Amygdala (tissue), 56 donors: ENCODE measurements around the gene FAM135A.

ENCODE experiments used
- DNase-seq, 56 donors: peaks; one replicate each; lab custom pipeline; 2025; lab: John Stamatoyannopoulos, UW

FAM135A gene

DNA sequence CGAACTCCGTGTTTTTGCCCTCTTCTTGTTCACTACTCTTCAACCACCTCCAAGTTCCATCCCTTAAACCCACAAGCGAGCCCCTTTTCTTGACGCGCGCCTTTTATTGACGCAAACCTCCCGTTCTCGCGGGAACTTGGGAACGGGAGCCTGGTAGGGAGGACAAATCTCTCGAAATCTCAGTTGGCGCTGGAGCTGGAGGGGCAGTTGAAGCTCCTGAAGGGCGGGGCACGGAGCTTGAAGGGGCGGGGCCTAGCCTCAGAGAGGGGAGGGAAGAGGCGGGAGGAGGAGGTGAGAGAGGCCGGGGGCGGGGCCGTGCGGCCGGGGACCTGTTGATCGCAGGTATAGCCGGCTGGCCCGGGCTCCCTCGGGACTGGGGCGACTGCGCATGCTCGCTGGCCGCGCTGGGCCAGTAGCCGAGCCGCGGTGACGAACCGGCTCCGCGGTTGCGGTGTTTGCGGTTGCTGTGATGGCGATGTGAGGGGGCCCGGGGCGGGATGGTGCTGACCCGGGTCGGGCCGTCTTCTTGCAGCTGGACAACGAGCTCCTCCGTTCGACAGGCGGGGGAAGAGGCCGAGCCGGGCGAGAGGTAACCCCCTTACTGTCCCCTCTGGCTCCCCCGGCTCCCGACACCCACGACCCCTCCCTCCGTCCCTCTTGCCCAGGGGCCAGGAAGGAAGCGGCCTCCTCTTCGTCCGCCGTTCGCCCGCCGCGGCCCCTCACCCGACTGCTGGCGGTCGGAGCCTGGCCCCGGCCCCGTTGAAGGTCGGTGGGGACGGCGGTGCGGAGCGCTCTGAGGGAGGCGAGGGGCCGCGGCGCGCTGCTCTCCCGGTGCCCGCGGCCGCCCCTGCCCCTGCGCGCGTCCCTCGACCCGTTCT lies at the start of gene FAM135A:
Gene FAM135A, plus strand, starts transcription at position 395 of the 878 bp plus-strand sequence. CDS start 14,835 bp downstream, outside the sequence.
- peak; percentile 58 to 98 (median 92) for DNase-seq

DNA sequence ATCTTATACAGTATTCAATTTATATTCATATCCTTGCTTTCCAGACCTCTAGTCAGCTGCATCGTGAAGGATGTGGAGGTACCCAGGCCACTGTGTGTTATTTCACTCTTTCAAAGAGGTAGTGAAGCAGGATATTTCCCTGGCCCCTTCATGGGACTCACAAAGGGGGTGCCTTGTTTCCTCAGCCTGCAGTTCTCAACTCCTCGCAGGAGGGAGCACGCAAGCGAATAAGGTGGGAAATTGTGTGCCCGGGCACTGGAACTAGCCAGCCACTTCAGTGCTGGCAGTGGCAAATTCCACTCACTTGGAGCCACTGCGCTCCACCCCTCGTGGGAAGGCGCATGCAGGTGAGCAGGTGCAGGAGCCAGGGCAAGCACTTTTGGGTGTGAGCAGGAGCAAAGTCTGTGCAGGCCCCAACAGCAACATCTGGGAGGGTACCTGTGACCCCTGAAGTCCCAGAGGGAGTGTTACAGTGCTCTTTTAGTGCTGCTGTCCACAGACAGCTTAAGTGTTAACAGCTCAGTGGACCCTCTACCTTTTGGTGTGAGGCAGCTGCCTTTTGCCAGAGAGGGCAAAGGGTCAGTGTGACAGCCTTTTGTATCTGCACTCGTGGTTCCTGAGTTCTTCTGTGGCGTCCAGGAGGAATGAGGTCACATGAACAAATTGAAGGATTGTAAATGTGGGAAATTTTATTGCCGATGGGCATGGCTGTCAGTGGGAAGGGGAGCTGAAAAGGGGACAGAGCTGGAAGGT lies 49.4 kb upstream of the FAM135A start:
- DNase-seq: no peak

DNA sequence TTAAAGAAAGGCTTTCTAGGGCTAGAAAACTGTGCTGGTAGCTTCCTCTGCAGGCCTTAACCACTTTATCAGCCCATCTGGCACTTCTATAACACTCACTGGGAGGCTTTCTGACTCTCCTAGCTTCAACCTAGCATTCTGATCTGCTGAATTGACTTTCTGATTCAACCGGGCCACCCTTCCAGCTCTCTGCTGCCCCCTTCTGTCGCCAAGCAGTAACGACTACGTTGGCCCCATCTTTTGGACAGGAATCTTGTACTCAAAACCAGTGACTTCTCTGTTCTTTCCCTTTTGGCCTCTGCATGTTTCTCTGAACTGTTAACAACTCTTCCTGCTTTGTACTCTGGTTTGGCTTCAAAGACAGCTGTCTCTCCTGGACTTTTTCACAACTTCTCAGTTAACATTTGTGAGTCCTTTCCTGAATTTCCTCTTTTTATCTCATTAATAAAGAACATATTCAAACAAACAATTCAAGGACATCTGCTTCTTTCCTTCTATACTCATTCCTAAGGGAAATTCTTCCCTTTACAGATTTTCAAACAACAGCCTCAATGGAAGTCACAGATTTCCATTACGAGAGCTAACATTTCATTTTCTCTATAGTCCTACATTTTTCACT lies 43.9 kb upstream of the FAM135A start:
- peak in 45 of 56 donors; percentile 1 to 73 (median 28) for DNase-seq

DNA sequence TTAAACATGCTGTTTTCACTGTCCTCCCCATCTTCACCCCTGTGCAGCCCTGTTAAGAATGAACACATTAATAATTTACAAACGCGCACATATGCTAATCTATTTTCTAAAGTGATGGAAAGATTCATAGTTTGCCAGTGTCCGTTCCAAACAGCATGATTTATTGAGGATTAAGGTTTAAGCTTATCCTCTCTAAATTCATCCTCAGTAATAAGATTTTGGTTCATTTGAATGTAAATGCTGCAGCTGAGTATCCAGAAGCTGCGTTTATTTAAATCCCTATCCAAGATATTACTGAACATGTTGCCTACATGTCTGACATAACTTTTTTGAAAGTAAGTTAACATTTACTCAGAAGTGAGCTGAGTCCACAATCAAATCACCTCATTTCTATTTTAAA lies 42.8 kb upstream of the FAM135A start:
- no peak for DNase-seq

DNA sequence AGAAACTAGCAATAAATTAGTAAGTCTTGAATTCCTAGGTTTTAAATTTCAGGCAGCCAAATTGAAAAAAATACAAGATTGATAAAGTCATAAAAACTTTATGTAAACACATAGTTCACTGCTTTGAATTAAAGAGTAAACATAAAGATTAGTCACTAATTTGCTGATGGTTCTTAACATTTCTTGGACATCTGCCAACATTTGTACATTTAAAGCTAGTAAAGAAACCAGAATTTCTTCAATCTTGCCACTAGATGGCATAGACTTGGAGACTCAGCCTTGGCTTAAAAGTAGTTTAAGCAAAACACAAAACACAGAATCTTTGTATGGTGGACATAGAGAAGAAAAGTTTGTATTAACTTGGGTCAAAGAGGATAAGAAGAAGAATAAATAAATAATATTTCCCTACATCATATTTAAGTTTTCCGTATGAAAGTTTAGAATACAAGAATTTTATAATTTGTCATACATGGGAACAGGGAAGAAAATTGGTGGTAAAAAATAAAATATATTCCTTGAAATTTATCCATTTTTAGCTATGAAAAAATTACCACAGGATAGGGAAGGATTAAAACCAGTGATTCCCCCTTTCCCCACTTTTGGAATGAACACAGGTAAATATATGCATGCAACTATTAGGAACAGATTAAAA lies 41.7 kb upstream of the FAM135A start:
- DNase-seq: no peak

DNA sequence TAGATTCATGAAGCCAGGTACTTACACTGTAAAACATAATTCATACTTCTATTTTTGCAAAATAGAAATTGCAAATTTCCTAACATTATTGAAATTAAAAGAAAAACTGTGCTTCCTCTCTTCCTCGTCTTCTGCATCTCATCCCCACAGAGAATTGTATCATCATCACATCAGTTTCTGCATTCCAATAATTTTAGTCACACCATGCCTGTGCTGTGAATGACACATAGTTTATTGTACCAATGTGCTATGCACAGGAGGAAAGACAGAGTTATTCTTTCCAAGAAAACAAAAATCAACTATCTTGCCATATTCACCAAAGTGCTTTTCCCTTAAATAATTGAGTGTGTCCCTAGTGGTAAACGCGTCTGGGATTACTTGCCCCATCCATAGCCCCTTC lies 38.1 kb upstream of the FAM135A start:
- no peak for DNase-seq

DNA sequence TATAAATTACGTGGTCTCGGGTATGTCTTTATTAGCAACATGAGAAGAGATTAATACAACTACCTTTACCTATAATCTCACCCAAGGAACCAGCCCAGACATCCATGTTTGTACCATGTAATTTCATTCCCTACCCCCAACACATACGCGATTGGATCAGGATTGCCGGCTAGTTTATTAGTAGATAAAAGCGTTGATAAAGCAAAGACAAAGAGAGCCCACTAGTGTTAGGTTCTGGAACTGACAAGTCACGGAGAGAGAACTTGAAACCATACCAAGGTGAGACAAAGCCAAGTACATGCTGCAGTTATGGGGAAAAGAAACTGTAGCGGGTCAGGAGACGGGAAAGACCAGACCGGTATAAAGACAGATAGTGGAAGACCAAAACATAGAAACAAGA lies 37.4 kb upstream of the FAM135A start:
- DNase-seq: no peak

DNA sequence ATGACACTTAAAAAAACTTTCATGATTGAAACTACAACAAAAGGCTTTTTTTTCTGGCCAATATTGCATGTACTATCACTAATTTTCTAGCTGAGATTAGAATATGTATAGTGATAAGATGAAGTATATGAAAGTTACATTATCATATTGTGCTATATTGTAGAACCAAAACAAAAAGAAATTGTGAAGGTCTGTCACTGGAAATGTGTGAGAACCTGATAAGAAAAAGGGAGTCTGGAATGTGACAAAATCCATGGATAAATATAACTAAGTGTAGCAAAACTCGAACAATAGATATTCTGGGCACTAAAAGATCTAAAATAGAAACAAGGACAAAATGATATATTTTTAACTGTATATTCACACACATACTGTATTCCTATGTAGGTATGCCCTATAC lies 36.7 kb upstream of the FAM135A start:
- DNase-seq: no peak

DNA sequence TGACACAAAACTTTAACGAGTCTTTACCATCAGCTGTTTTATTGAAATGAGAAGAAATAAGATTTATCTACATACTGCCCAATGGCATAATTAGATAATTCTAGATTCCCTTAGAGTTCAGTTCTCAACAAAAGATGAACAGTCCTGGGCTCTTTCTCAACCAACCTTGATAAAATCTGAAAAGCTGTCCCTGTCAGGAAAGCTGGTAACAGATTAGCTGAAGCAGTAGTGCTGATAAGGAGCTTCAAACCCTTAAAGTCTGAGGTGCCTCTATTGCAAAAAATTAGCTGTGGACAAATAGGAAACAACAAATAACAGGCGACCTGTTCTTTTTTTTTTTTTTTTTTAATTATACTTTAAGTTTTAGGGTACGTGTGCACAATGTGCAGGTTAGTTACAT lies 35.9 kb upstream of the FAM135A start:
- DNase-seq: no peak

DNA sequence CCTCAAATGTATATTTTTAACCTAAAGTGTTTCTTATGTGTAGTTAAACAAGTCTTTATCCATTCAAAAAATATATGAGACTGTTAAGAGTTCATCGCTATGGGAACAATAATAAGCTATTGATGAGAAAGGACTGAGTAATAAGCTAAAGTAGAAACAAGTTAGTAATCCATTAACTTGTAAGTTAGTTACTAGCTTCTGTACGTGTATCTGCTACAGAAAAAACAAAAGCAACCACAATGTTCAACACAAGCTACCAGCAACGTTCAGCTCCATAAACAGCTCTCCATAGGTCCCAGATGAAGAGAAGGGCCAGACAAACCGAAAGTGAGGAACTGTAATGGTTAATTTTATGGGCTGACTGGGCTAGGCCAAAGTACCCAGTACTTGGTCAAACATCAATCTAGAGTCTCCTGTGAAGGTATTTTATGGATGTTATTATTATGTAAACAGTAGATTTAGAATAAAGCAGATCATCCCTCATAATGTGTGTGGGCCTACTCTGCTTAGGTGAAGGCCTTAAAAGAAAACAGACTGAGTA lies 33.8 kb upstream of the FAM135A start:
- no peak for DNase-seq

DNA sequence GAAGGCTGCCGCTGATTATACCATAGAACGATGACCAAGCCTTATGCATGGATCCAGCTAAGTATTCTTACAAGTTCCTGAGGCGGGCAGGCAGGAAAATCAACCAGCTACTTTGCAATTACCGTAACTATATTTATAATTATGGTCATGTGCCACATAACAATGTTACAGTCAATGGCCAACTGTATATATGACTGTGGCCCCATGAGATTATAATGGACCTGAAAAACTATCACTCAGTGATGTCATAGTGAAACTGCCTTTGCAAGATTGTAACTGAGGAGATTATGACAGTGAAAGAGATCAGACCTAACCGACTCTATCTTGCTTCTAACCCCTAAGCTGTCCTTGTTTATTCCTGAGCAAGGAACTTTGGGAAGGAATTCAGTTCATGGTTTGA lies 33.1 kb upstream of the FAM135A start:
- no peak for DNase-seq

DNA sequence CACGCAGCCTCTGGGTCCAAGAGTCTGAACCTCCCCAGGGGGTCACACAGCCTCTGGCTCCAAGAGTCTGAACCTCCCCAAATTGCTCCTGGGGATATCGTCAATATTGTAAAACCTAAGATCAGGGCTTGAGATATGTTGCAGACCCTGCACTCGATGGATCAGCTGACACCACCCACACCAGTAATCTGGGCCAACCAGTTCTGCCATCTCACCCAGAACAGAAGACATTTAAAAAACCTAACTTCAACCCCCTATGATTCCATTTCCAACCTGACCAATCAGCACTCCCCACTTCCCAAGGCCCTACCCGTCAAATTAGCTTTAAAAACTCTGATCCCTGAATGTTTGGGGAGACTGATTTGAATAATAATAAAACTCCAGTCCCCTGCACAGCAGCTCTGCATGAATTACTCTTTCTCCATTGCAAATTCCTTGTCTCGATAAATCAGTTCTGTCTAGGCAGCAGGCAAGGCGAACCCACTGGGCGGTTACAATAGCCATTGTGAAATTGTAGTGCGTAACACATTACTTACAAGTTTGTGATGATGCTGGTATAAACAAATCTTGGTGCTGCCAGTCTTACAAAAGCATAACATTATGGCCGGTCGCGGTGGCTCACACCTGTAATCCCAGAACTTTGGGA lies 32.4 kb upstream of the FAM135A start:
- no peak for DNase-seq

DNA sequence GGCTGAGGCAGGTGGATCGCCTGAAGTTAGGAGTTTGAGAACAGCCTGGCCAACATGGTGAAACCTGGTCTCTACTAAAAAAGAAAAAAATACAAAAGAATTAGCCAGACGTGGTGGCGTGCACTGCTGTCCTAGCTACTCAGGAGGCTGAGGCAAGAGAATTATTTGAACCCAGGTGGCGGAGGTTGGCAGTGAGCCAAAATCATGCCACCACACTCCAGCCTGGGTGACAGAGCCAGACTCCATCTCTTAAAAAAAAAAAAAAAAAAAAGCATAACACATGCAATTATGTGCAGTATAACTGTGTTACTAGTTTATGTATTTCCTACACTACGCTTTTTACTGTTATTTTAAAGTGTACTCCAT lies 31.9 kb upstream of the FAM135A start:
- DNase-seq: no peak

DNA sequence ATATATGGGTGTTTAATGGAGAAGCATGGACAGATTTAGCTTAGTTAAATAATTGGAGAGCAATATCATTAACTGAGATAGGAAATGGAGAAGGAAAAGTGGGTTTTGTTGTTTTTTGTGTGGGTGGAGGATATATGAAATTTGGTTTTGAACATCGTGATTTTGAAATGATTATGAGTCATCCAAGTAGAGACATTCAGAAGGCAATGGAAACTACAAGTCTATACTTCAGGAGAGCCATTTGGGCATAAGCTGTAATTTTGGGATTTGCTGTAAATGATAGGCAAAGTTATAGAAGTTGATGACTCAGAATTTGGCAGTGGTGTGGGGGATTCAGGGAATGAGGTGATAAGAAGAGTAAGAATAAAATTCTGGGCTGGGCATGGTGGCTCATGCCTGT lies 27.4 kb upstream of the FAM135A start:
- DNase-seq: no peak

DNA sequence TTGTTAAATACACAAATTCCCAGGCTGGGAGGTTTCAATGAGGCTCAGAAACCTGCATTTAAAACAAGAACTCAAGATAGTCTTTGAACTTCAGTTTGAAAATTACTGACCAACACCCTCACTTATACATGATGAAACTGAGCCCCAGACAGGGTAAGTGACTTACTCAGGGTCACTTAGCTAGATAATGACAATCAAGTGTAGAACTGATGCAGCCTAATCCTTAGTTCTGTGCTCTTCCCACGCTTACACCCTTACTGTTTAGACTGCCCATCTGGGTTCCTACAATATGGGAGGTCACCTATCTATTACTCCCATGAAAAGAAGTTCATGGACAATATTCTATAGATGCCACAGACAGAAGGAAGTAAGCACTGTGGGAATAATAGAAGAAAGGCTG lies 24.5 kb upstream of the FAM135A start:
- no peak for DNase-seq

DNA sequence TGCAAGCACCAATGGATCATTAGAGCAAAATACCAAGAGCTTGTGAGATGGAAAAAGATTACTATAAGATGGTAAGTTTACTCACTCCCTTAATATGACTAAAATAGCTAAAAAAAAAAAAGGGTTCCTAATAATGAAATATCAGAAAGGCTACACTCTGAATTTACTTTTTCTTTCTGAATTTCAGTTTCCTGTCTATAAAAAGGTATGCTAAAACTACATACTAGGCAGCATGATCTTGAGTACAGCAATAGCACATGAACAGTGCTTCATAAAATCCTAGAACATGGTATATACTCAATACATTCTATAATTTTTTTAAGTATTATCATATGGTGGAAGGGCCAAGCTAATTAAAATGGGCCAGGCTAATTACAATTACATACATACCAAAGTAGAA lies 24.0 kb upstream of the FAM135A start:
- no peak for DNase-seq

DNA sequence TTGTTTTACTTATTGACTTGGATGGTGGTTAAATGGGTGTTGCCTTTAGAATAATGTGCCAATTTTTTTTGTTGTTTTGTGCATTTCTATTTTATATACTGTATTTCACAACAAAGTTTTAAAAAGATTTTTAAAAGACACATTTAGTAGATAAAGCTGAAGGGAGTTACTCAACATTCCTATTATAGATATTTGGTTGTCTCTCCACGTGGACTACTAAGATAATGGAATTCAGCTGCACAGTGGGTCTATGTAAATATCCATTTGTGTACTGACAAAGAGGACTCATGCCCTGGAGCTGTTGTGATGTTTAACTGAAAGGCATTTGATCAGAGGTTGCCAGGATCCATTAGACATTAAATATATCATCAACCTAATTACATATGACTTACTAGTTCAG lies 23.2 kb upstream of the FAM135A start:
- no peak for DNase-seq

DNA sequence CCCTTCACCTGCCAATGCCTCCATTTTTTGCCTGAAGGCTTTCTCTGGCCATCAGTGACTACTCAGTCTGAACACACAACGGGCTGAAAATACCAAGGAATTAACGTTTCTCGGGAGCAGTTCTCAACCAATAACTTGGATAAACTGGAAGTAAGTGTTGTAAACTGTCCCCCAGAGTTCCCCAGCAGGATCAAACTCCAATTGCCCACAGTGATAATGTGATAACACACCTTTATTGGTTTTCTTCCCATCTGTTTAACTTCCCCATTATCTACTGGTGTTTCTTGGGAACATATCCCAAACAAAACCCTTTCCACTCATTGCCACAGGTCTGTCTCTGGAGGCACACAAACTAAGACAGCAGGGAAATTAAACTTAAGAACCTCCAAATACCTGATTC lies 21.8 kb upstream of the FAM135A start:
- no peak for DNase-seq

DNA sequence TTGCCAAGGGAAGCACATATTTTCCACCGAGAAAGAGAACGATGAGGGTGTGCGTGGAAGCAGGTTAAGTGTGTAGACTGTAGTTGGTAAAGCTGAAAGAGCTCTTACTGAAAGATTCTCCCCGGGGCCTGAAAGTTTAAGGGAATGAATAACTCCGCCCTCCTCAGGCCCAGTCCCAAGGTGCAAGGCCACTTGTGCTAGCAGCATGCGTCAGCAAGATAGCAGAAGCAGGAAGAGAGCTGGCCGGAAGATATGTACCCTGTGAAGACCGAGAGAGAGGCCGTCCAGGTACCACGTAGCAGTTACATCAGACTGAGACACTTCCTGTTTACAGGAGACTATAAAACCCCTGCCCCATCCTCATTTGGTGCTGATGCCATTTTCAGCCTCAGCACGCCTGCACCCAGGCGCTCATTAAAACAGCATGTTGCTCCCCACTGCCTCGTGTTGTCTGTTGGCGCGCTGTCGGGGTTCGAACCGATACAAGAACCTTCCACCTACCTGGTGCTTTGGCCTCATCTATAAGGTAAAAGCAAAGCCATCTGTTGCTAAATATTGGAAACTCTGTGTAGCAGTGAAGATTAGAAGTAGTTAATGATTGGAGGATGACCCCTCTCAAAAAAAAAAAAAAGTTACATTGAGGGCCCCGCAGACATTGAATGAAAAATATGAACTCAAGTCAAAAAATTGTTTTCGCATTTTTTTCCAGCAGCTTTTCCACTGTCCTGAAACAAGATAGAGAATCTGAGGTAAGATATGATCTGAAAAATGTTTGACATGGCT lies 18.6 kb upstream of the FAM135A start:
- no peak for DNase-seq
